Activated T-helper 9 cell treated with anti-CD3 and anti-CD28 coated beads, Interleukin-2, amount 50 U/mL, for 16 hours (primary cell): Measurements from ENCODE around the gene OCA2.

Experiments
- DNase-seq: peaks from one replicate; pipeline ENCODE4 v3.0.0-alpha.2; 2020; ENCODE audit warnings: low read depth

Gene OCA2

DNA sequence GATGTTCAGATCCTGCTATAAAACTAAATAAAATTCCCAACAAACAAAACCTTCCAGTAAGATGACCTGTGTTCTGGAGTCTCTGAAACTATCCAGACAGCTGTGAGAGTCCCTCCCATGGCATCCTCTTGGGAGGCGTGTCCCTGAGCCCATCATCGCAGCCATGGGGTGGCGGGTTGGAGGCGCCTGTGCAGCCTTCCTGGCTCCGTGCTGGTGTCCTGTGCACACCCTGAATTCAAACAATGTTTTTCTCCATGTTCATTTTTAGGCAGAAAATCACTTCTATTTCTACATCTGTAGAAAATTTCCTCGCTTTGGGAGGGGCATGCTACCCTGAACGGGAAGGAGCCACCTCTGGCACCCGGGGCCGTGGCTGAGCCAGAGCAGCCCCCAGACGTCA, 19.4 kb upstream of the OCA2 start:
- DNase-seq, result no peak

GRCh38 chr15:28118083-28118482, 19.0 kb upstream of the OCA2 start:
- DNase-seq, result no peak

- no peak for DNase-seq
Observed at GRCh38 chr15:28117432-28117990, 18.4 kb upstream of the OCA2 start.

- DNase-seq, result no peak
Observed at GRCh38 chr15:28116521-28117431, 17.7 kb upstream of the OCA2 start.

DNA sequence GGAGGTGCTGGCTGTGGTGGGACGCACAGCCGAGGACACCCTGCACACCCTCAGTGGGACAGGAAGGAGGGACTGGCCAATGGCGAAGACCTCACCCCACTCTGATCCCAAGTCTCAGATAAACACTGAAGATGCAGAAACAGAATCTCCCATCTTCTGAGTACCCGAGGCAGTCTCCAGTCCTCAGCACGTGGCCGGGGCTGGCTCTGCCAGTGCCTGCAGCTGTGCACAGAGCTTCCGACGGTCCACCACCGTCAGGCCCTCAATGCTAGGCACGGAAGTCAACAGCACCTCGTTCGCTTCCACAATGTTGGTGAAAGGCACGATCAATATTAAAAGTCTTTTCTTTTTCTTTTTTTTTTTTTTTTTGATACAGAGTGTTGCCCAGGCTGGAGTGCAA, 16.8 kb upstream of the OCA2 start:
- no peak for DNase-seq

DNA sequence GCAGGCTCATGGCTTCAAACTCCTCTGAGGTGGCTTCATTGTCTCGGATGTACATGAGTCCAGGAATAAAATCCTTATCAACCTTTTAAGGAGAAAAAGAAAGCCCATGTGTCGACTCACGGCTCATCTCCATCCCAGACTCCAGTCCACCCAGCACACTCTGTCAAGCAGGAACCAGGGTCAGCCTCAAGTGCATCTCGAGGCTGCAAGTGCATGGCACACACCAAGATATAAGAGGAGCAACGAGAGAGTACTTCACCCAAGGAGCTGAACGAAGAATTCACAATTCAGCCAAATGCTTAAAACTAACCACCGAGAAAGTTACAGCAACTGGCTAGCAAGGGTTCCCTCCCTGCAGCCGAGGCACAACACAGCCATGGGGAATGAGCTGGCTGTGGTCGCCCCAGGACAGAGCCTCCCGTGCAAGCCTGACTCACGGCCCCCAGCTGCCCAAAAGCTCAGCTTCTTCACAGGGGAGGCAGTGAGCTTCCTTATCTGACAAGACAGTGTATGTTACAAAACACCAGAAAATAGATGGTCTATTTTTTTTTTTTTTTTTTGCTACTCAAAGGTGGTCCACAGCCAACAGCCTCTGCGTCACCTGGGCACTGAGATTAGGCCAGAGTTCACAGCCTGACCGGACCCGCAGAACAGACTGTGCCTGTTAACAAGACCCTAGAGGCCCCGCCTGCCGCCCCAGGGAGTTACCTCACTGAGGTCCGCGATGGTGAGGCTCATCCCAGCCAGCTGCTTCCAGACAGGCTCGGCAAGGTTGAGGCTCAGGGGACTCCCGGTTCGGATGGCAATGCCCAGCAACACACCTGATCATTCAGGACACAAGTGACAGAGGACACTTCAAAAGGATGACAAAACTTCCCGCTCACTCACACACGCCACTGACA, 15.9 kb upstream of the OCA2 start:
- DNase-seq, result no peak

DNA sequence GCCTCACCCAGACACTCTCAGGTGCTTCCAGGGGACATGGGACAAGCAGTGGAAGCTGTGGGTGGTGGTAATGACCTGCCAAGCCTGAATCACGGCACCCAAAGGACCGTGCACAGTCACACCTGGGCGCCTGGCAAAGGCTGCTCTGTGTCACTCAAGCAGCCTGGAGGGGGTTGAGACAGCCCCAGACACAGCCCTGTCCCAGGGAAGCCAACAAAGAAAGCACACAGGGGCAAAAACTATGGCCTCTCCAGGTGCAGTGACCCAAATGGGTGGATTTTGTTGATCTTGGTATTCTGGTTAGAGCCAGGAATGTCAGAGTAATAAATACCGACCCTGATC, 15.0 kb upstream of the OCA2 start:
- DNase-seq, result no peak

GRCh38 chr15:28113394-28114113, 14.4 kb upstream of the OCA2 start:
- no peak for DNase-seq

- DNase-seq, result no peak
Observed at GRCh38 chr15:28112962-28113361, 13.8 kb upstream of the OCA2 start.

DNA sequence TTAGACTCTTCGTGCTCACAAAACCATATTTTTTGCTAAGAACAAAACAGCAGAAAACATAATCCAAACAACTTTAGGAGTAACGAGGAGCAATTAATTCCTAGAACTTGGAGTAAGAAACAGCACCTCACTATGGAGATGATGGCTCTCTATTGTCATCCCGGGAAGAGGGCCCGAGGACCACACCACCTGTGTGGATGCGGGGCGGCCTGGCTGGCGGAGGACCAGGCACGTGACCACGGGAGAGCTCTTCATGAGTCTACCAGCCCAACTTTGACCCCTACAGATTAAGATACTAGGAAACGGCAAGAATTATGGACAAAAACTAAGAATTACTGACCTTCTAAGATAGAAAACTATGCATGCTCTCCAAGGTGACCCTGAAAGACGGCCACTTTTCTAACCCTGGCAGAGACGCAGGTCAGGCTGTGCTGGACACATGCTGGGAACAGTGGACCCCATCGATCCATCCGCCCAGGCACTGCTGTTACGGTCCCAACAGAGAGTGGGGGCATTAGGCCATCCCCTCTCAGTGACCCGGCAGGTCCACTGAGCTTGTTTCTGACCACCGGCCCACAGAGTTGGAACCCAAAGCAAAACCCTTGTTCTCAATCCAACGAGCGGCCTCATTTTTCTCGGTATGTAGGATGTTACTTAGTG, 13.1 kb upstream of the OCA2 start:
- DNase-seq, result no peak

DNA sequence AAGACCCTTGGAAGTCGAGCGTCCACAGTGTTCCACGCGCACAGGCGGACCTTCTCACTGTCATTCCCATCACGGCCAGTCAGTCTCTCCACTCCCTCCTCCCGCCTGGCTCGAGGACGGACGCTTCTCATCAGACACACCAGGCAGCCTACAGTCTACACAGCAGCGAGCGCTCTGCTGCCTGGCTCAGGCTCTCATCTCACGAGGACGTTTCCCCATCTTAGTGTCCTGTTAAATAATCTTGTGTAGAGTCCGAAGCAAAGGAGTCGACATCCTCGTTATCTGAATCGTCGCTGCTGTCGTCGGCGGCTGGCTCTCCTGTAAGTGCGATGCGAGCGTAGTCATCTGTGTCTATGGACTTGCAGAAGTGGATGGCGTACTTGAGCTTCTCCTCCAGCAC, 12.4 kb upstream of the OCA2 start:
- no peak for DNase-seq

GRCh38 chr15:28110481-28110881, 11.4 kb upstream of the OCA2 start:
- no peak for DNase-seq

DNA sequence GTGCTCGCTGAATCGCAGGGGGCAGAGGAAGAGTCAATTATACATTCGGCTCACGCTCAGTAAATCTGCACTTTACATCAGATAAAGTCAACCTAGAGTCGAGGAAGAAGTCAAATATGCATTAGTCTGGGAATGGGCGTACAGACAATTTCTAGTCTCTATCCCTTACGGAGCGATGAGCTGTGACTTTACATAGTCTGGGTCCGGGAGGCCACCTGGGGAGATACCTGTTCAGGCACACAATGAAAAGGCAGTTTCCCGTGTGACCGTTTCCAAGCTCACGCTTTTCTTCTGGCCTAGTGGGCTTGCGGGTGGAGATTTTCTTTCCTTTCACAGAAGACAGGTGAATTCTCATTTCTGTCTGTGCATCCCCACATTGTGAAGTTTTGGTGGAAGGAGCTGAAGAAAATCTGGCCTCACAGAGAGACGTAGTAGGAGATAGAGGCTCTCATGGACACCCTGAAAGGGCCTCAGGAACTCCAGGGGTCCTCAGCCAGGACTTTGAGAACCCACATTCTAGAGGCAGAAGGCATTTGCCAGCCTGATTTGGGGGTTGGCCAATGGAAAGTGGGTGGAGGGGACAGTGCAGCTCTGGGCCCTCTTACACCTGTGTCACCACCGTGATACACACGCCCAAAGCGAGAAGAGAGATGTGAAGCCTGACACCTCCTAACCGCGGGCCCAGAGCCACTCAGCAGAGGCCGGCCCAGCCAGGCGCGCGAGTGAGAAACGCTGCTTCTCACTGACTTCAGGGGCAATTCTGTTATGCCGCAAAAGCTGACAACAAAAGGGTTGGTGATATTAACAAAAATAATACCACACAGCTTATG, 10.7 kb upstream of the OCA2 start:
- no peak for DNase-seq

DNA sequence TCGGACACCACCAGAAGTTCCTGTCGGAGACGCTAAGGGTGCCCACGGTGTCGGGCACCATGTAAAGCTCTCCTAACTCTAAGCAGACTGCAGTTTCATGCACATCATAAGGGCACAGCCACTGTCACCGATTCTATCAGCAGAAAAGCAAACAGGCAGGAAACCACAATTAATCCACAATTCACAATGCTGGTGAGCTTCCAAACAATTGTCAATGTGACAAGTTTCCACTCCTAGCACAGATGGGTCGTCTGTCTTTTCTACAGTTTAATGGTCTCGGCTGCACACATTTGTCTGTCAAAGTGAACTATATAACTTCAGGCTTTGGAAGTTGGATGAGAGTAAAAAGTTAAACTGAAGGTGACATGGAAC, 8.8 kb upstream of the OCA2 start:
- DNase-seq, result no peak

DNA sequence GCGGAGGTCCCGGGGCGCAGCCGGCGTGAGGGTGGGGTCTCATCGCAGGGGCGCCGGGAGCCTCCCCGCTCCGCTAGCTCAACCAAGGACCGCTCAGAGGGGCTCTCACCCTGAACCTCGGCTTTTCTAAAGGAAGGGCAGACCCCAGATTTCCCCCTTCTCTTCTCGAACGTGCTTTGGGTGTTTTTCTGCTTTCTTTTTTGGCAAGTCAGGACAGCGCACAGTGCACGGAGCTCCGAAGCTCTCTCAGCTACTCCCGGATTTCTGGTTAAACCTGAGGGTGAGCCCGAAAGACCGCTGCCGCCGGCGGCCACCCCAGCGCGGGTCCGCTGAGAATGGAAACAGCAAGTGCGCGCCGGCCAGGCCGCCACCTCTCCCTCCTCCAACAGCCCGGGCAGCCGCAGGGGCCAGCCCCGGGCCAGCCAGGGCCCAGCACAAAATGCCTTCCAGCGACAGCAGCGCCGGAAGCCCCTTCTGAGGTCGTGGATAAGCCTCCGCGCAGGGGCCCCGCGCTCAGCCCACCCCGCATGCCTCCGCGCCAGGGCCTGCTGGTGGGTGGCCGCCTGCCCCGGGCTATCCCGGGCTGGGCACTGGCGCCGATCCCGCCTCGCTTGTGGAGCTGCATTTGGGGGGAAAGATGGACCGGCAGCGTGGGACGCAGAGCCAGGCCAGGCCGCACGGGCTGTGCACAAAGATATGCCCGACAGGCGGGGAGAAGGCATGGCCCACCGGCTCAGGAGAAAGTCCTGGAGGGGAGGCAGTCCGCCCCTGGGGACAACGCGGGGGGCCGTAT, 8.2 kb upstream of the OCA2 start:
- no peak for DNase-seq

DNA sequence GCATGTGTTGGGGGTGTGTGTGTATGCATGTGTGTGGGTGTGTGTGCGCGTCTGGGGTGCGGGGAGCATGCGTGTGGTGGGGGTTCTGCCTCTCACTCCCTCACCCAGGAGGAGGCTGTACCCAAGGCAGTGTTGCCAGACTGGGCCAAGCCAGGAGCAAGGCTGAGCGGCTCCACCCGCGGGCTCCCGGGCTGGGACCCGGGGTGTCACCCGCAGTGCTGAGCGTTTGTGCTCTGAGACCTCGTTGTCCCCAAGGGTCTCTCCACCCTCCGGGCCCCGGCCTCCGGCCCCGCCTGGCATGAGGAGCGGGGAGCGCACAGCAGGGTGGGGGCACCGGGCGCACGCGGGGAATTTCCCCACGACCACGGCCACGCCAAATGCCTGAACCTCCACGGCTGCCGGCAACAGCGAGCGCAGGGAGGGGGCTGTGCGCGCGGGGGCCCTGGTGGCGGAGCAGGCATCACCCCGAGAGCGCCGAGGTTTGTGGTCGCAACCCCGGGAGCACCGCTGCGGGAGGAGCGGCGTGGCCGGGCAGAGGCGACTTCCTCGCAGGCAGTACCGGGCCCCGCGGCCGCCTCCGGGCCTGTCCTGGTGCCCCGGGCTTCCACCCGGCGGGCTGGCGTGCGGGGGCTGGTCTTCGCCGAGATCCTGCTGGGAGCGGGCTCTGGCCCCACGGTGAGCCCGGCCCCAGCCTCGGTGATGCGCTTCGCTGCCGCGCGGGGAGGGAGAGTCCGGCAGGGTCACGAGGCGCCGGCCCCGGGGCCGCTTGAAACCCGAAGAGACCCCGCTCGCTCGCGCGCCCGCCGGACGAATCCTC, 7.4 kb upstream of the OCA2 start:
- no peak for DNase-seq

DNA sequence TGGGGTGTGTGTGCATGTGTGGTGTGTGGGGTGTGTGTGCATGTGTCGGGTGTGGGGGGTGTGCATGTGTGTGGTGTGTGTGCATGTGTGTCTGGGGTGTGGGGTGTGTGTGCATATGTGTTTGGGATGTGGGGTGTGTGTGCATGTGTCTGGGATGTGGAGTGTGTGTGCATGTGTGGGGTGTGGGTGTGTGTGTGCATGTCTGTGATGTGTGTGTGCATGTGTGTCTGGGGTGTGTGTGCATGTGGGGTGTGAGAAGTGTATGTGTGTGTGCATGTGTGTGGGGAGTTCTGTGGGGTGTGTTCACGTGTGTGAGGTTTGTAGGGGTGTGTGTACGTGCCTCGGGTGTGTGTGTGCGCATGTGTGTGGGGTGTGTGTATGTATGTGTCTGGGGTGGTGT, 6.7 kb upstream of the OCA2 start:
- no peak for DNase-seq

DNA sequence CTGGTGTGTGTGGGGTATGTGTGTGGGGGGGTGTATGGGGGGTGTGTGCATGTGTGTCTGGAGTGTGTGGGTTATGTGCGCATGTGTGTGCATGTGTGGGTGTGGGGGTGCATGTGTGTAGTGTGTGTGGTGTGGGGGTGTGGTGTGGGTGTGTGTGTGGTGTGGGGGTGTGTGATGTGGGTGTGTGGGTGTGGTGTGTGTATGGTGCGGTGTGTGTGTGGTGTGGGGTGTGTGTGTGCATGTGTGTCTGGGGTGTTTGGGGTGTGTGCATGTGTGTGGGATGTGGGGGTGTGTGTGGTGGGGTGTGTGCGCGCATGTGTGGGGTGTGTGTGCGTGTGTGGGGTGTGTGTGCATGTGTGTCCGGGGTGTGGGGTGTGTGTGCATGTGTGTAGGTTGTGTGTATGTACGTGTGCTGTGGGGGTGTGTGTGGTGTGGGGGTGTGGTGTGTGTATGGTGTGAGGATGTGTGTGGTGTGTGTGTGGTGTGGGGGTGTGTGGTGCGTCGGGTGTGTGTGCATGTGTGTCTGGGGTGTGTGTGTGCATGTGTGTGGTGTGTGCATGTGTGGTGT, 6.2 kb upstream of the OCA2 start:
- no peak for DNase-seq

DNA sequence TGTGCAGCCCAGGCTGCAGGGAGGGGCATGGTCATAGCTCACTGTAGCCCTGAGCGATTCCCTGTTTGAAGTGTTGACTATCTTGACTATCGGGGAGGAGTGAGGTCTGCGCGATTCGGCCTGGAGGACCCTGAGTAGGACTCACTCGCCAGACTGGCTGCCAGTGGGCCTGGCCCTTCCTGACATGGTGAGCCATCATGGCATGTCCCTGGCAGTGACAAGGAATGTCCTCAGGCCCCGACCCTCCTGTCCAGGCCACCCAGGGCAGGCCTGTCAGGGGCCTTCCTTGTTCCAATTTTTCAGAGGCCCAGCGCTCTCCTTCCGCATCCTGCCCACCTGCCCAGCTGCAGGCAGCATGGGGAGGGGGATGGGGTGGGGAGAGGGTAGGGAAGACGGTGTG, 5.2 kb upstream of the OCA2 start:
- DNase-seq, result no peak
